M059J (cell line): ENCODE results near the gene NEMP1. TPM values are rescaled to one million over a fixed set of nuclear protein-coding genes. Genes with fewer than 3 reads are reported as not detected.
A peak's percentile ranks its signal among the peaks of the same experiment; 100 is the strongest.

Source experiments
- DNase-seq: peaks from one replicate; pipeline ENCODE4 v3.0.0-alpha.2; 2012; ENCODE audit warnings: low read depth
- total RNA-seq: library from RNA; depleted of rRNA; stranded (reverse); fragments of >200 nt; shearing (Covaris generic); gene quantifications from 2 replicates; pipeline ENCODE4 v1.2.3, GENCODE V29; 2014

NEMP1 gene
- total RNA-seq, 1 experiment from 2014 or later: 30.3 TPM

DNA sequence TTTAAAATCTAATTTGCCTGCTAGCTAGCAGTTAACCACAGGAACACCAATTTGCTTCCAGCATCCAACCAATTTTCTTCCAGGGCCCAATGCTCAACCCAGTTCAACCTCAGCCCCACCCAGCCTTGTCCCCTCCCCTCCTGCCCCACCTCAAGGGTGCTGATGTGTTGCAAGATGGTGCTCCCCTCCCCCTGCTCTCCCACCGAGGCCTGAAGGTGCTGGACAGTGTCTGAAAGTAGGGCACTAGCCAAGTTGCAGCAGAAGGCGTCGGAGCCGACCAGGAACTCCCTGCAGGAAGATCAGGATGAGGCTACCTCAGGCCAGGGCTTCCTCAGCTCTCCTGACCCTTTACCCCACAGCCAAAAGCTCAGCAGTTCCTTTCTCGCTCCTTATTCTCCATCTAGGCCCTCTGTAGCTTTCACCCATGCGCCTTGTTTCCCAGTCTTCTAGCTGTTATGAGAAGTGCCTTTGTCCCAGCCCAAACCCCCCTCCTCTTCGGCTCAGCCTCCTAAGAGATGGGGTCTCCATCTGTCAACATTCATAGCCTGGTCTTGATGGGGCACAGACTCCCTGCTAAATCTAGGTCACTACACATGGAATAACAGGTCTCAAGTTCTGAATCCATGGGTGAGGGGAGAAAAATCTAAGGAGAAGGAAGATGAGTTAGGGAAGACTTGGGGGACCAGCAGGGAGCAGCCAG, 29.0 kb upstream of the NEMP1 start:
- no peak for DNase-seq

GRCh38 chr12:57106021-57106708, 27.6 kb upstream of the NEMP1 start:
- DNase-seq: no peak

GRCh38 chr12:57105011-57105753, 26.6 kb upstream of the NEMP1 start:
- DNase-seq: no peak

GRCh38 chr12:57104292-57104910, 25.8 kb upstream of the NEMP1 start:
- no peak for DNase-seq

GRCh38 chr12:57103856-57104255, 25.3 kb upstream of the NEMP1 start:
- DNase-seq: peak; percentile 46

DNA sequence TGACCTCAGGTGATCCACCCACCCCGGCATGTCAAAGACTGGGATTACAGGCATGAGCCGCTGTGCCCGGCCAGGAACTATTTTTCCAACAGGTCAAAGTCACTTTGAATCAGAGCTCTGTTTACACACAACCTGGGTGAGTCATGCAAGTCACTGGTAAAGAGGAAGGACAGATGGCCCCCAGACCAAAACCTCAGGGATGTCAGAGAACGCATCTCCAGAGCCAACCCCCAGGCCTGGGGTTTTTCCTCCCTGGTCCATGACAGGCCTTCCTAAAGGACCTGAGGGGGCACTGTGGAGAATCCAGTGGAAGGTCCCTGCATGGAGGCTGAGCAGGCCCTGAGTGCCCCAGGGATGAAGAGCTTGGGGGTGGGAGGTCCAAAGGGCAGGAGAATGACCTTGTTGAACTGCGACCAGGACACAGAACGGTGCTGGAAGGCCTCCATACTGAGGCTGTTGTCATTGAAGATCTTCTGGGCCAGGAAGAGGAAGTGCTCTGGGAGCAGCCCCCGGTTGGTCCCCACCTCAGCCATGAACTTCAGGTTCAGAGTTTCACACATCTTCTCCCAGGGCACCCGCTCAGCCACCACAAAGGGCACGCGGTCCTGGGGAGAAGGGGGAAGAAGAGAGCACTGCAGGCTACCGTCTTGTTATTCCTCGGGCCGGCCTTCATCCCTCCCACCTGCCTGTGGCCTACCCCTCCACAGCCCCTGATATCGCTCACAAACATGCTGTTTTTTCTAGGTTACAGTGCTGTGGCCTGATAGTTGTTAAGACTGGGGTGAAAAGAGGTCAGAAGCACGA, 23.5 kb upstream of the NEMP1 start:
- DNase-seq: peak; percentile 79

- DNase-seq: no peak
Measured at GRCh38 chr12:57099766-57100165, 21.2 kb upstream of the NEMP1 start.

GRCh38 chr12:57099047-57099714, 20.6 kb upstream of the NEMP1 start:
- DNase-seq: peak; percentile 30

GRCh38 chr12:57098546-57098945, 20.0 kb upstream of the NEMP1 start:
- no peak for DNase-seq

GRCh38 chr12:57097554-57097835, 18.9 kb upstream of the NEMP1 start:
- no peak for DNase-seq

DNA sequence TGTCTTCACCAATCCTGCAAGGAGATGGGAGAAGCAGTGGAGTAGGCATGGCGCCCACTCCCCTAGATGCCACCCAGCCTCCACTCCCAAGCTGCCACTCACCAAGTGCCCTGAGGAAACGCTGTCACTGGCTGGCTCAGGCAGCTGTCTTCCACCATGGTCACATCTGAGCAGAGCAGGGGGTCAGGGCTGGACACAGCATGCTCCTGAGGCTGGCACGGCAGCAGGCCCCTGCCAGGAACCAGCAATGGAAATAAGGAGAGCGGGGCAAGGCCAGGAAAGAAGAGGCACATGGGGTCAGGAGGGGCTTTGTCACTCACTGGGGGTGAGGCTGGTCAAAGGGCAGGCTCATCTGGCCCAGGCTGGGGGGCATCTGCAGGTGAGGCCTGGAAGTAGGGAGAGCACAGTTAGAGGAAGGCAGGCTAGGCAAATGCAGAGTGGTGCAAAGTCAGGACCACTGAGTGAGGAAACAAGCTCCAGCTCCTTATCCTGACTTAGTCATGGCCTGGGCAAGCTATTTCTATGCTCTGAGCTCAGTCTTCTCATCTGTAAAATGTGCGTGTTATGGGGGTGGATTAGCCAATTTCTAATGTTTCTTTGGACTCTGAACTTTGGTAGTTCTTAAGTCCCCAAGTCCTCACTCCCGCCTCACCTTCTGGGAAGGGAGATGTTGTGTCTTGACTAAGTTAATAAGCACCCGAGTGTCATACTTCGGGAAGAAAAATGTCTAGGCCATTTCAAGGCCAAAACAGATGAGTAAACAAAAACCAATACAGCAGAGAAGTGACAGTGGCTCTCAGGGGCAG, 18.4 kb upstream of the NEMP1 start:
- DNase-seq: no peak

GRCh38 chr12:57096099-57096572, 17.5 kb upstream of the NEMP1 start:
- DNase-seq: peak; percentile 18

DNA sequence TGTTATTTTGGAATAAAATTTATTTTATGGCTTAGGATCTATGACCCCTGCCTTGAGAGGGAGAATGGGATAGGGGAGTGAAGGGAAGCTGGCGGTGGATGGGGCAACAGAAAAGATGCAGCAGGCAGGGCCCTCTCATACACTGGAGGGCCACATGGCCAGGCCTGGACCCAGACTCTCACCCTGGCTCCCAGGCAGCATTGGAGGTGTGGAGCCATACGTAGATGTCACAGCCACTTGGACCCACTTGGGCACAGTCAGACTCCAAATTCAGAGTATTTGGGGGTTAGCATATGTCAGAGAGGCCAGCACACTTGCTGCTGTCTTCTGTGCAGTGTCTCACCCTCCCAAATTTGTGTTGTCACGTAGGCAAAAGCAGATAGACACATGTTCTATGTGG, 16.8 kb upstream of the NEMP1 start:
- no peak for DNase-seq

- DNase-seq: no peak
Measured at GRCh38 chr12:57094208-57095160, 15.9 kb upstream of the NEMP1 start.

- DNase-seq: no peak
Measured at GRCh38 chr12:57093415-57094207, 15.0 kb upstream of the NEMP1 start.

GRCh38 chr12:57092876-57093414, 14.4 kb upstream of the NEMP1 start:
- no peak for DNase-seq

- no peak for DNase-seq
Measured at GRCh38 chr12:57092529-57092862, 13.9 kb upstream of the NEMP1 start.
